Activated T-cell treated with anti-CD3 and anti-CD28 coated beads, Interleukin-2, amount 50 U/mL, for 4 hours (primary cell): Measurements from ENCODE around the gene MYL2. TPM values are rescaled to one million over a fixed set of nuclear protein-coding genes. Genes with fewer than 3 reads are reported as not detected.

Experiments used
- ATAC-seq, 2 donors: fragments of 200-7000 bp; cut with Tn5 transposase; one replicate each; pipeline ENCODE4 v1.10.0; 2021
- DNase-seq: peaks from one replicate; pipeline ENCODE4 v3.0.0-alpha.2; 2020
- H3K27me3 Mint-ChIP-seq: one replicate; pipeline ENCODE4 v1.8.0; 2021; ENCODE audit warnings: low read depth, mixed read lengths
- H3K36me3 Mint-ChIP-seq: one replicate; pipeline ENCODE4 v1.8.0; 2022; ENCODE audit warnings: mixed read lengths; ENCODE audit not compliant: insufficient read depth
- H3K4me1 Mint-ChIP-seq: one replicate; pipeline ENCODE4 v1.8.0; 2021; ENCODE audit warnings: low read depth, mixed read lengths
- H3K4me3 Mint-ChIP-seq: one replicate; pipeline ENCODE4 v1.8.0; 2021; ENCODE audit warnings: mild to moderate bottlenecking, moderate library complexity, mixed read lengths
- H3K9me3 Mint-ChIP-seq: one replicate; pipeline ENCODE4 v1.8.0; 2021; ENCODE audit warnings: mixed read lengths
- total RNA-seq, 3 donors: library from RNA; stranded (reverse); gene quantifications; one replicate each; pipeline ENCODE4 v1.2.1, GENCODE V29; 2021

Gene MYL2
- total RNA-seq, 3 donors from 2014 or later: not detected

DNA sequence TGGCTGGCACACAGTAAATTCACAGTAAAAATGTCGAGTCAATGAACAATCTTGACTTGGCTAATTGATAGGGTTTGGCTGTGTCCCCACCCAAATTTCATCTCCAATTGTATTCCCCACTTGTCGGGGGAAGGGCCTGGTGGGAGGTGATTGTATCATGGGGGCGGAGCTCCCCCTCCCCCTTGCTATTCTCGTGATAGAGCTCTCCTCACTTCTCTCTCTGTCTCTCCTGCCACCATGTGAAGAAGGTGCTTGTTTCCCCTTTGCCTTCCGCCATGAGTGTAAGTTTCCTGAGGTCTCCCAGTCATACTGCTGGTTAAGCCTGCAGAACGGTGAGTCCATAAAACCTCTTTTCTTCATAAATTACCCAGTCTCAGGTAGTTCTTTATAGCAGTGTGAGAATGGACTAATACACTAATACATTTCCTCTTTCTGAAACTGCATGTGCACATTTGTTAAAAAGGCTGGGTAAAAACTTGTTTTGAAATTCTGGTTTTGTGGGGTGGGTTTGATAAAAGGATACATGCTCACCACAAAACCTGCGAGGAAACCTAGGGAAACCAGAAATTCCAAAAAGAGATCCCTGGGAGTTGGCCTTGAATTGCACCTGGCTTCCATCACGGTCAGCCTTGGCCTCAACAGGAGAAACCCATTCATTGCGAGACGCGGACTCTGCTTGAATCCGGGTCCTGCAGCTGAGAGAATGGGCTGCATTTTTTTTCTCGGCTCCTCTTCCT, 16.2 kb upstream of the MYL2 start:
- H3K9me3 Mint-ChIP-seq: no peaks in the 10 kb centered on the region
- DNase-seq: no peak
- no peaks in the 10 kb centered on the region for H3K36me3 Mint-ChIP-seq
- no peak for ATAC-seq
- no peaks in the 10 kb centered on the region for H3K4me1 Mint-ChIP-seq
- peaks cover 14% of the 10 kb centered on the region for H3K27me3 Mint-ChIP-seq
- H3K4me3 Mint-ChIP-seq: no peak overlapping the region

DNA sequence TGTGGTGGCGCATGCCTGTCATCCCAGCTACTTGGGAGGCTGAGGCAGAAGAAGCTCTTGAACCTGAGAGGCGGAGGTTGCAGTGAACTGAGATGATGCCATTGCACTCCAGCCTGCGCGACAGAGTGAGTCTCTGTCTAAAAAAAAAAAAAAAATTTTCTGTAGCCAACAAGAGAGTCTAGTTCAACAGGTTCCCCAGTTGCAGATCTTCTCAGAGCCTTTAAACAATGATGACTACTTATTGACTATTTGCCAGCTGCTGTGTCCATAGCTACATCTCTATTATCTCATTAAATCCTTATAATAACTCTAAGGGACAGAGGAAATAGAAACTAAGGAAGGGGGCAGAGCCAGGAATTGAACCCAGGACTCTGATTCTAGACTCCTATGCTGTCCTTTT, 15.2 kb upstream of the MYL2 start:
- no peak overlapping the region for H3K4me3 Mint-ChIP-seq

DNA sequence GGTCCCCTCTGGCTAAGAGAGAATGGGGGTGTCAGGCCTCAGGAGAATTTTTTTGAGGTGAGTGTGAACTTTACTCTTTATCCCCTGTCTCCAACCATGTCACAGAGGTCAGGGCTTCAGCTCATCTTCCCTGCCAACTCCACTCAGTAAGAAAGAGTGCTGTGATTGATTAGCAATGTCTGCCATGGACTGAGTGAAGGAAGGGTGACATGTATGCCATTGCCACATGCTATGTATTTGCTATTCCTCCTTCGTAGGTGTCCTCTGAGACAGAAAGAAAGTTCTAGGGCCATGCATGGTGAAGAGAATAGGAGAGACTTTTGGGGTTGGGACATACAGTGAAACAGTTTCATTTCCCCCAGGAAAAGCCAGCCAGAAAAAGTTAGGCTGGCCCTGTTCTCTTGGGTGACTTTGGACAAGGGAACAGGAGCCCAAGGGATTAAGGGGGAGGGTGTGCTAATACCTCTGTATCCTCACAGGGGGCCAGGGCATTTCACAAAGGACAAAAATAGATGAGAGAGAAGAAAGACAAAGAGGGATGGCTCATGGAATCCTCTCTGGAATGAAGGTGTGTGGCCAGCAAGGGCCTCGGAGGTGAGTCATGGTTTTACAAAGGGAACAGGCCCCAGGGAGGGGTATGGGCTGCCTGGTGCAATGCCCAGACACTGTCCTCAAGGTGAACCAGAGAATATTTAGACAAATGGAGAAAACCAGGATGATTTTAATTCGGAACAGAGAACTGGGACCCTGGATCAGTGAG, 13.9 kb upstream of the MYL2 start:
- Mint-ChIP-seq H3K27me3 (peaks cover 14% of the 10 kb centered on the region), H3K4me1 (no peaks in the 10 kb centered on the region), H3K36me3 (no peaks in the 10 kb centered on the region), H3K9me3 (no peaks in the 10 kb centered on the region), H3K4me3 (no peak overlapping the region)
- DNase-seq (no peak), ATAC-seq (no peak)

More for the DNA sequence above, 15.2 kb upstream of the MYL2 start:
- Mint-ChIP-seq H3K27me3 (peaks cover 14% of the 10 kb centered on the region), H3K4me1 (no peaks in the 10 kb centered on the region), H3K9me3 (no peaks in the 10 kb centered on the region), H3K36me3 (no peaks in the 10 kb centered on the region)
- no peak for ATAC-seq
- no peak for DNase-seq

DNA sequence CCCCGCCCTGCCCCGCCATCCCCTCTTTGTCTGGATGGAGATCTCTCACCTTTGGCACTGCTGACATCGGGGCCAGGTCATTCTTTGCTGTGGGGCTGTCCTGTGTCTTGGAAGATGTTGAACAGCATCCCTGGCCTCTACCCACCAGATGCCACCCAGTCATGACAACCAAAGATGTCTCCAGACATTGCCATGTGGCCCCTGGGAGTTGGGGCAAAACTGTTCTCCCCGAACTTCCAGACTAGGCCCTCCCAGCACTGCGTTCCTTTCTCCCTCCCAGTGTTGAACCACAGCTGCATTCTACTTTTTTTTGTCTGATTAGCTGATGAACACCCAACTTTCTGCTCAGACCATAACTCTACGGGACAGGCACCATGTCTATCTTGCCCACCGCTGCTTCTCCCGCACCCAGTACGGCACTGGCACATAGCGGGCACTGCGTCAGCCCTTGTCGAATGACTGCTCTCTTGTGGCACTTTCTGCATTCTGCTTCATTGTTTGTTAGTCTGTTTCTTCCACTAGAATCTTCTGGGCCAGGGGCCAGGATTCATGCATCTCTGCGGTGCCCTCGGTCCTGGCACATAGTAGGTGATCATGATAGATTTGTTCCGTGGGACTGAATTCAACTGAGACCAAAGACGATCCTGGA, 13.1 kb upstream of the MYL2 start:
- H3K27me3 Mint-ChIP-seq: peaks cover 14% of the 10 kb centered on the region
- H3K9me3 Mint-ChIP-seq: no peaks in the 10 kb centered on the region
- no peak for DNase-seq
- H3K36me3 Mint-ChIP-seq: no peaks in the 10 kb centered on the region
- no peak for ATAC-seq
- H3K4me3 Mint-ChIP-seq: no peak overlapping the region
- no peaks in the 10 kb centered on the region for H3K4me1 Mint-ChIP-seq

DNA sequence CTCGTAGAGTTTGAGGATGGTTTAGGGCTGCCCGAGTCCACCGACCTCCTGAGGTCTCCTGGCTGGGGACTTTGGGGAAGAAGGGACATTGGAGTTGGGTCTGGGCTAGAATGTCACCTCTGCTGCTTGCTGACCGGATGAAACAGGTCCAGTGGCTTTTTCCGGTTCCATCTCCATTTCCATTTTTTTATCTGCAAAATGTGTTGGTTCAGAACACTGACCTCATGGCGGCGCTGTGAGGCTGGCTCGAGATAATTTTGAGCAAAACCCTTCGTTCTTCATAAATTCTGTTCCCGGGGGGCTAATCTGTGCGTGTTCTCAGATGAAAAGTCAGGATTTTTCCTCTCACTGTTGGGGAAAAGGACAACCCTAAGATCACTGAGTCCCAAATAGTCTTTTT, 11.7 kb upstream of the MYL2 start:
- Mint-ChIP-seq H3K36me3 (no peaks in the 10 kb centered on the region), H3K4me3 (no peak overlapping the region), H3K9me3 (no peaks in the 10 kb centered on the region), H3K27me3 (peaks cover 9% of the 10 kb centered on the region), H3K4me1 (no peaks in the 10 kb centered on the region)
- no peak for DNase-seq
- no peak for ATAC-seq

DNA sequence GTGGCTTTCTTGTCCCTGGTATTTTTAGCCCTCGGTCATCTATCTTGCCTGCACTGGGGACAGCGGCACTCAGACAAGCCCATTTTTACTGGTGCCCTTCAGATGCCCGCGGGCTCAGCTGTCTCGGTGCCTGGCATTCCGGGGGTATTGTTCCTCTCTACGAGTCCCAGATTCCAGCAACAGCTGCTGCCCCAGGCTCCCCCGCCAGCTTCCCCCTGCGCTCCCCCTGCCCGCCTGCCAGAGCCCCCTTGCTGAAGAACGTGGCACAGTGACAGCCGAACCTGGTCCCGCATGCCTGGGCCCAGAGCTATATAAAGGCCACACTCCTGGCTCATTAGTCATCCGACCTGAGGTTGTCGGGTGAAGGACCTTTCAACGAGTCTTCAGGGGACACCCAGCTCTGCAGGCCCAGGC, 10.9 kb upstream of the MYL2 start:
- ATAC-seq (no peak), DNase-seq (no peak)
- Mint-ChIP-seq H3K4me1 (no peaks in the 10 kb centered on the region), H3K9me3 (no peaks in the 10 kb centered on the region), H3K36me3 (no peaks in the 10 kb centered on the region), H3K27me3 (peaks cover 6% of the 10 kb centered on the region), H3K4me3 (no peak overlapping the region)

DNA sequence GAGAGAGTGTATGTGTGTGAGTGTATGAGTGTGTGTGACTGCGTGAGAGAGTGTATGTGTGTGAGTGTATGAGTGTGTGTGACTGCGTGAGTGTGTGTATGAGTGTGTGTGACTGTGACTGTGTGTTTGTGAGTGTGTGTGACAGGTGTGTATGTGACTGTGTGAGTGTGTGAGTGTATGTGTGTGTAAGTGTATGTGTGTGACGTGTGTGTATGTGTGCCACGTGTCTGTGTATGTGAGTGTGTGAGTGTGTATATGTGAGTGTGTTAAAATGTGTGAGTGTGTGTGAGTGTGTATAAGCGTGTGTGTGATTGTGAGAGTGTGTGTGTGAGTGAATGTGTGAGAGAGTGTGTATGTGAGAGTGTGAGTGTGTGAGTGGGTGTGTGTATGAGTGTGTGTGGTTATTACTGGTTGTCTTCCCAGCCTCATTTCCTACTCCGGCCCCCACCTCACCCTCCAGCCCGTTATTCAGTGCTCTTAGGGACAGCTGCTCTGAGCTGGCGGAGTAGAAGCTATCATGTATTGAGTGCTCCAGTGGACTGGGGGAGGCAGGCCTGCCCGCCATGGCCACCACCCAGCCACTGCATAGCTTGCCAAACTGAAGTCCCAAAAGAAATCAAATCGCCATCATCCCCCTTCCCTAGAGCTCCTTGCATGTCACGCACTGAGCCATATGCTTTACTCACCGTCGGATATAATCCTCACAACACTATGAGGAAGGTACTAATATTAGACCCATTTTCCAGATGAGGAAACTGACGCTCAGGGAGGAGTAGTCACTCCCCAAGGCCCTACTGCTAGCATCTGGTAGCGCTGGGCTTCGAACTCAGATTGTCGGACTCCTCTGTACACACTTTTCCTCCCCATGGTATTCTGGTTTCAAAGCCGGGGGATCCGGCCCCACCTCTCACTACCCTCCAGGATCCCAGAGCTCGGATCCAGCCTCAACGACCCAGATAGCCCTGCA, 10.3 kb upstream of the MYL2 start:
- H3K4me3 Mint-ChIP-seq: no peak overlapping the region
- DNase-seq (no peak), ATAC-seq (no peak)
- no peaks in the 10 kb centered on the region for H3K9me3 Mint-ChIP-seq
- H3K4me1 Mint-ChIP-seq: no peaks in the 10 kb centered on the region
- H3K36me3 Mint-ChIP-seq: no peaks in the 10 kb centered on the region
- peaks cover 6% of the 10 kb centered on the region for H3K27me3 Mint-ChIP-seq

DNA sequence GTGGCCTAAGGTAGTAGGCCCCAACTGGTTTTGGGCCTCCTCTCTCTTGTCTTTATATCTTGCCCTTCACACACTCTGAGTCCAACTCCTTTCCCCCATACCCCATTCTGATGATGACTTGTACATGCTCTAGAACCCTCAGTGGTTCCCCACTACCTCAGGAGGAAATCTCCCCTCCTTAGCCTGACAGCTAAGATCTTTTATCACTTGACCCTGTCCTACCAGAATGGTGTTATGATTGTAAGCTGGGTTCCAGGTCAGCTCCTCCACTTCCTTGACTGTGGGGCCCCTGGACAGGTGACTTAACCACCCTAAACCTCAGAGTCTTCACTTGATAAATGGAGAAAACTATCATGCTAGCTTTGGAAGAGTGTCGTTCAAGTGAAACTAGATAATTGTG, 9.4 kb upstream of the MYL2 start:
- DNase-seq: no peak
- no peak for ATAC-seq
- no peak overlapping the region for H3K4me3 Mint-ChIP-seq
- peaks cover 10% of the 10 kb centered on the region for H3K27me3 Mint-ChIP-seq
- H3K9me3 Mint-ChIP-seq: no peaks in the 10 kb centered on the region
- H3K4me1 Mint-ChIP-seq: no peaks in the 10 kb centered on the region
- H3K36me3 Mint-ChIP-seq: no peaks in the 10 kb centered on the region

DNA sequence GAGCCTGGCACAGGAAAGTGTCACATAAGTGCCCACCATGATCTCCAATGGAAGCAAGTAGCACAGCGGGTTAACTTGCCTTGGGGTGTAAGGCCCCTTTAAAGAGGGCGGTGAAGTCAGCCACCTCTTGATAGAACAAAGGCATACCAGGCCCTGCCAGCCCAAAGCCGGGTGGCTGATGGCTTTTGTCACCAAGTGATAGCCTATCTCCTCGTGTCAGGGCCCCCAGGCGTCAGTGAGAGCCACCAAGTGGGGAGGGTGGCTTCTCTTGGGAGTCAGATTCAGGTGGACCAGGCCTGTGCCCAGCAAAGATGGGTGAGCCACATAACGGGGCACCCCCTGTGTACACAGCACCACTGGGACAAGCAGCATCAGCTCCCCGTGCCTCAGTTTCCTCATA, 8.3 kb upstream of the MYL2 start:
- ATAC-seq (no peak), DNase-seq (no peak)
- Mint-ChIP-seq H3K4me1 (no peaks in the 10 kb centered on the region), H3K27me3 (peaks cover 4% of the 10 kb centered on the region), H3K9me3 (no peaks in the 10 kb centered on the region), H3K4me3 (no peak overlapping the region), H3K36me3 (no peaks in the 10 kb centered on the region)

DNA sequence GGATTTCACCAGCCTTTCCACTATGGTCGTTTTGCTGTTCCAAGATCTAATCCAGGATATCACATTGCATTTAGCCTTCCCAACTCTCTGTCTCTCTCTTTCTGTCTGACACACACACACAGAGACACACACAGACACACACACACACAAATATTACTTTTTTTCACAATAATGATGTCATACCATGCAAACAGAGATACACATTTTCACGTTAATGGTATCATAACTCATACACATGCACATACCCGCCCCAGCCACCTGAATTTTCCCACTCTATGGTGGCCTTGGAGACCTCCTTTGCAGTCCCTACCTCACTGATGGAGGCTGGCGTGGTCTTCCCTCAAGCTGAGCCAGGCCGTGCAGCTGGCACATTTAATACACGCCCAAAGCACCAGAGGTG, 7.2 kb upstream of the MYL2 start:
- DNase-seq: no peak
- Mint-ChIP-seq H3K27me3 (peaks cover 4% of the 10 kb centered on the region), H3K4me3 (no peak overlapping the region), H3K4me1 (no peaks in the 10 kb centered on the region), H3K9me3 (no peaks in the 10 kb centered on the region), H3K36me3 (no peaks in the 10 kb centered on the region)
- no peak for ATAC-seq

DNA sequence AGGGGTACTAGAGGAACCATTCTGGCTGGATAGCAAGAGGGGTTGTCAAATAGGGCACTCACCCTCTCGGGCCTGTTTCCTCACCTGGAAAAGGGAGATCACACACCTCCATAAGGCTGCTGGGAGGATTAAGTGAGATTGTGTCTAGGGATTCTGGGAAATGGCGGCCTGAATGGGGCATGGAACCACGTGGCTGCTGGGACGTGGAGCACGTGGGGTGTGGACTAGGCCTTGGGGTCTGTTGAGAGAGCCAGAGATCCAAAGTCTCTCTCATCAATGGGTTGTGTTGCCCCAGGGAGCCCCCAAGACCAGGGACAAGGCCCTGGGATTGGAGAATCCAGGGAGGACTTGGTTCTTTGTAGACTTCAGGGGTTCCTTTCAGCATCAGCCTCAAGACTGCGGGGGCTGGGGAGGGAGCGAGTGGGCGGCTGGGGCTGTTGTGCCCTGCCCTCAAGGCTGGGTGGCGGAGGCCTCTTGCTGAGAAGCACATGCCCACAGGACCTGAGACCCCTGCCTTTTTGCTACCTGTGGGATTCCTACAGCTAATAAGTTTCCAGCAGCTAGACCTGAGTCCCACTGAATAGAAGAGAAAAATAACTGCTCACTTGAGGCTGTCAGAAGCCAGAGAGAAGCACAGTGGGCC, 3.4 kb upstream of the MYL2 start:
- no peak for ATAC-seq

DNA sequence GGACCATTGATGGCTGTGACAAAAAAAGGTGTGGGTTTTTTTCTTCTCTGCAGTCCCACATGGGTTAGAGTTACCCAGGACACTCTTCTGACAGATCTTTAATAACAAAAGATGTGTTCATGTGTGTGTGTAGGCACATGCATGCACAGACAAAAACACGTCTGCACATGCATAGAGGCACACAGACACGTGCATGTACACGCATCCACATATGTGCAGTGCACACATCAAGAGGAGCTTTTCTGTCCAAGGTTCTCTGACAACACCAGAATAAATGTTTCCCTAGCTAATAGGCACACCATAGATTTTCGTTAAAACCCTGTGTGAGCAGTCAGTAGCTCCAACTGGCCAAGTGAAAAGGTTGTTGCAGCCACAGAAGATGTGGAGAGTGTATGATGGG, 2.8 kb upstream of the MYL2 start:
- no peak overlapping the region for H3K4me3 Mint-ChIP-seq
- DNase-seq (no peak), ATAC-seq (no peak)
- no peaks in the 10 kb centered on the region for H3K4me1 Mint-ChIP-seq
- H3K9me3 Mint-ChIP-seq: no peaks in the 10 kb centered on the region
- H3K36me3 Mint-ChIP-seq: no peaks in the 10 kb centered on the region
- peaks cover 13% of the 10 kb centered on the region for H3K27me3 Mint-ChIP-seq

More for the DNA sequence above, 3.4 kb upstream of the MYL2 start:
- no peaks in the 10 kb centered on the region for H3K9me3 Mint-ChIP-seq
- H3K36me3 Mint-ChIP-seq: no peaks in the 10 kb centered on the region
- no peak for DNase-seq
- no peaks in the 10 kb centered on the region for H3K4me1 Mint-ChIP-seq
- H3K27me3 Mint-ChIP-seq: peaks cover 13% of the 10 kb centered on the region
- H3K4me3 Mint-ChIP-seq: no peak overlapping the region

DNA sequence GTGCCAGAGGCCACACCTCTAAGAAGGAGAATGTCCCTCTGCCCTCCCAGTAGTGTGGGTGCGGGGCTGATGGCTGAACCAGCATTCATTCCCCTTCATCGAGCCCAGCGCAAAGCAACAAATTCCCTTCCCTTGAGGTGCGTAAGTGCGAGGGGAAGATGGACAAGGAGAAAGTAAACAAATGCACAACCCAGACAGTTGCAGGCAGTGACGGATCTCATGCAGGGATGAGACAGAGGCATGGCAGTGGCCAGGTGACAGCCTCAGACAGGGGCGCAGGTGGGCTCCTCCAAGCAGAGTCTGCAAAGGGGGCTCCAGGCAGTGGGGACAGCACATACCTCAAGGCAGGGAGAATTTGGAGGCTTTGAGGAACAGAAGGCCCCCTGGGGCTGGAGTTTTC, 2.3 kb upstream of the MYL2 start:
- no peak for ATAC-seq
- no peak overlapping the region for H3K4me3 Mint-ChIP-seq
- H3K27me3 Mint-ChIP-seq: peaks cover 14% of the 10 kb centered on the region
- no peaks in the 10 kb centered on the region for H3K36me3 Mint-ChIP-seq
- H3K9me3 Mint-ChIP-seq: no peaks in the 10 kb centered on the region
- no peaks in the 10 kb centered on the region for H3K4me1 Mint-ChIP-seq
- DNase-seq: no peak
